Measurements from ENCODE around the gene JAK3. TPM values are rescaled to one million over a fixed set of nuclear protein-coding genes. Genes with fewer than 3 reads are reported as not detected.

The JAK3 gene
- total RNA-seq, 2 experiments from 2014 or later = 119 to 122 TPM

DNA sequence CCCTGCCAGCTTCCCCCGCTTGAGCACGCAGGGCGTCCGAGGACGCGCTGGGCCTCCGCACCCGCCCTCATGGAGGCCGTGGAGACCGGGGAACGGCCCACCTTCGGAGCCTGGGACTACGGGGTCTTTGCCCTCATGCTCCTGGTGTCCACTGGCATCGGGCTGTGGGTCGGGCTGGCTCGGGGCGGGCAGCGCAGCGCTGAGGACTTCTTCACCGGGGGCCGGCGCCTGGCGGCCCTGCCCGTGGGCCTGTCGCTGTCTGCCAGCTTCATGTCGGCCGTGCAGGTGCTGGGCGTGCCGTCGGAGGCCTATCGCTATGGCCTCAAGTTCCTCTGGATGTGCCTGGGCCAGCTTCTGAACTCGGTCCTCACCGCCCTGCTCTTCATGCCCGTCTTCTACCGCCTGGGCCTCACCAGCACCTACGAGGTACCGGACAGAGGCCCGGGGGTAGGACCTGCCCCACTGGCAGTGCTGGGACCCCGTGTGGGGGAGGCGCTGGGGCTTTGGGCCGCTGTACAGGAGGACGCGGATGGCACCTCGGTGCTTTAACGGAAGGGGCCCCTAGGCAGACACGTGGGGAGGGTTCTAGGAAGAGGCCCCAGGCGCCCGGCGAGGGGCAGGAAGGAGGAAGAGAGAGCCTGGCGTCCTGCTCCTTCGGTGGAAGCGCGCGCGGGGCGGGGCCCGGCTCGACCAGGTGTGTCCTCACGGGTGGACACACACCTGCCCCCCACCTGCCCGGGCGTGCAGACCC lies 24.6 kb upstream of the JAK3 start:
- Mint-ChIP-seq H3K27ac (peak overlapping the region; percentile 72), H3K36me3 (peaks cover 2% of the 10 kb centered on the region), H3K9me3 (no peaks in the 10 kb centered on the region), H3K27me3 (no peaks in the 10 kb centered on the region), H3K4me3 (peak overlapping the region; percentile 93), H3K4me1 (peaks cover 12% of the 10 kb centered on the region)
- ATAC-seq (ENCODE audit: low read depth) (peak; percentile 69), DNase-seq (peak; percentile 77)
- POLR2A ChIA-PET = interaction anchor here (0.6 to 4.2 kb wide), 8 partner anchors 9 to 245 kb away, joined by 3 to 44 read pairs (median 5); partner anchors contain the start of genes CCDC124 and RPL18A

DNA sequence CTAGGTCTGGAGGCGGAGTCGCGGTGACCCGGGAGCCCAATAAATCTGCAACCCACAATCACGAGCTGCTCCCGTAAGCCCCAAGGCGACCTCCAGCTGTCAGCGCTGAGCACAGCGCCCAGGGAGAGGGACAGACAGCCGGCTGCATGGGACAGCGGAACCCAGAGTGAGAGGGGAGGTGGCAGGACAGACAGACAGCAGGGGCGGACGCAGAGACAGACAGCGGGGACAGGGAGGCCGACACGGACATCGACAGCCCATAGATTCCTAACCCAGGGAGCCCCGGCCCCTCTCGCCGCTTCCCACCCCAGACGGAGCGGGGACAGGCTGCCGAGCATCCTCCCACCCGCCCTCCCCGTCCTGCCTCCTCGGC lies 24.1 kb upstream of the JAK3 start, which contains the start of gene SLC5A5:
Gene SLC5A5, plus strand, starts transcription at position 68 of the 373 bp plus-strand sequence. CDS start 375 bp downstream, outside the sequence.
- Mint-ChIP-seq H3K36me3 (peaks cover 2% of the 10 kb centered on the region), H3K4me1 (peaks cover 12% of the 10 kb centered on the region), H3K27ac (peak within 1 kb of the TSS; percentile 85), H3K27me3 (no peaks in the 10 kb centered on the region), H3K4me3 (peak within 1 kb of the TSS; percentile 93), H3K9me3 (no peaks in the 10 kb centered on the region)
- DNase-seq (peak; percentile 67), ATAC-seq (ENCODE audit: low read depth) (peak; percentile 22)
- POLR2A ChIA-PET = interaction anchor here (0.6 to 4.2 kb wide), 8 partner anchors 8 to 246 kb away, joined by 3 to 44 read pairs (median 5); partner anchors contain the start of genes CCDC124 and RPL18A

GRCh38 chr19:17871032-17871877 lies 23.5 kb upstream of the JAK3 start:
- ATAC-seq (ENCODE audit: low read depth) = no peak
- POLR2A ChIA-PET = interaction anchor here (0.9 to 4.2 kb wide), 7 partner anchors 8 to 247 kb away, joined by 3 to 44 read pairs (median 5); partner anchors contain the start of genes CCDC124 and RPL18A
- no peaks in the 10 kb centered on the region for H3K9me3 Mint-ChIP-seq
- peak overlapping the region; percentile 93 for H3K4me3 Mint-ChIP-seq
- H3K36me3 Mint-ChIP-seq = peaks cover 2% of the 10 kb centered on the region
- peak overlapping the region; percentile 85 for H3K27ac Mint-ChIP-seq
- DNase-seq = no peak
- H3K4me1 Mint-ChIP-seq = peaks cover 12% of the 10 kb centered on the region
- H3K27me3 Mint-ChIP-seq = no peaks in the 10 kb centered on the region

GRCh38 chr19:17869114-17869608 lies 21.4 kb upstream of the JAK3 start:
- no peak overlapping the region for H3K27ac Mint-ChIP-seq
- POLR2A ChIA-PET = interaction anchor here (0.7 to 4.2 kb wide), 2 partner anchors 10 to 63 kb away, joined by 3 to 29 read pairs; partner anchors contain the start of gene CCDC124
- H3K9me3 Mint-ChIP-seq = no peaks in the 10 kb centered on the region
- ATAC-seq (ENCODE audit: low read depth) (no peak), DNase-seq (no peak)
- peaks cover 15% of the 10 kb centered on the region for H3K4me1 Mint-ChIP-seq
- peaks cover 4% of the 10 kb centered on the region for H3K36me3 Mint-ChIP-seq
- H3K27me3 Mint-ChIP-seq = no peaks in the 10 kb centered on the region
- no peak overlapping the region for H3K4me3 Mint-ChIP-seq

DNA sequence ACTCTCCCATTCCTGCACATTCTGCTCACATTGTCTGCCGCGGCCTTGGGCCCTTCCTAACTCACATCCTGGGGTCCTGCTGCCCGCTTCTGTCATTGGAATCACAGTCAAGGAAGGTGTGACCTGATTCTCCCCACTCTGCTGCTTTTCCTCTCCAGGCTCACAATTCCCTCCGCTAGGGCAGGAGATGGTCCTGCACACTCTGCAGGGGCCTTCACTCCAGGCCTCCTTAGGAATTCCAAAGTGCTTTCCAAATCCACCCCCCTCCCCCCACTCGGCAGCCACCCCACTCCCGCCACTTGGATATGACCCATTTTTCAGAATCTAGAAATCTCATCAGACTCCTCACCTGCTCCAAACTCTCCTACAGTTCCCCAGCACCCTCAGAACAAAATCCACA lies 20.9 kb upstream of the JAK3 start:
- H3K9me3 Mint-ChIP-seq = no peaks in the 10 kb centered on the region
- peaks cover 13% of the 10 kb centered on the region for H3K4me1 Mint-ChIP-seq
- DNase-seq (no peak), ATAC-seq (ENCODE audit: low read depth) (no peak)
- POLR2A ChIA-PET = interaction anchor here (0.7 kb wide), 1 partner anchor 9 kb away, joined by 3 read pairs; no protein-coding TSS in a partner anchor
- H3K27ac Mint-ChIP-seq = no peak overlapping the region
- H3K27me3 Mint-ChIP-seq = no peaks in the 10 kb centered on the region
- peaks cover 5% of the 10 kb centered on the region for H3K36me3 Mint-ChIP-seq
- H3K4me3 Mint-ChIP-seq = no peak overlapping the region

GRCh38 chr19:17866964-17867486 lies 19.2 kb upstream of the JAK3 start:
- POLR2A ChIA-PET = interaction anchor here (1.4 kb wide), 1 partner anchor 8 kb away, joined by 9 read pairs; the partner anchor contains the start of gene RPL18A
- DNase-seq (no peak), ATAC-seq (ENCODE audit: low read depth) (no peak)
- H3K27me3 Mint-ChIP-seq = no peaks in the 10 kb centered on the region
- peaks cover 13% of the 10 kb centered on the region for H3K4me1 Mint-ChIP-seq
- H3K9me3 Mint-ChIP-seq = no peaks in the 10 kb centered on the region
- H3K4me3 Mint-ChIP-seq = no peak overlapping the region
- H3K36me3 Mint-ChIP-seq = peaks cover 5% of the 10 kb centered on the region
- H3K27ac Mint-ChIP-seq = no peak overlapping the region

GRCh38 chr19:17866312-17866963 lies 18.7 kb upstream of the JAK3 start:
- Mint-ChIP-seq H3K4me1 (peaks cover 16% of the 10 kb centered on the region), H3K27me3 (no peaks in the 10 kb centered on the region), H3K27ac (no peak overlapping the region), H3K9me3 (no peaks in the 10 kb centered on the region), H3K4me3 (no peak overlapping the region), H3K36me3 (peaks cover 7% of the 10 kb centered on the region)
- POLR2A ChIA-PET = interaction anchor here (1.0 kb wide), 1 partner anchor 66 kb away, joined by 3 read pairs; the partner anchor contains the start of gene CCDC124
- DNase-seq (no peak), ATAC-seq (ENCODE audit: low read depth) (no peak)

DNA sequence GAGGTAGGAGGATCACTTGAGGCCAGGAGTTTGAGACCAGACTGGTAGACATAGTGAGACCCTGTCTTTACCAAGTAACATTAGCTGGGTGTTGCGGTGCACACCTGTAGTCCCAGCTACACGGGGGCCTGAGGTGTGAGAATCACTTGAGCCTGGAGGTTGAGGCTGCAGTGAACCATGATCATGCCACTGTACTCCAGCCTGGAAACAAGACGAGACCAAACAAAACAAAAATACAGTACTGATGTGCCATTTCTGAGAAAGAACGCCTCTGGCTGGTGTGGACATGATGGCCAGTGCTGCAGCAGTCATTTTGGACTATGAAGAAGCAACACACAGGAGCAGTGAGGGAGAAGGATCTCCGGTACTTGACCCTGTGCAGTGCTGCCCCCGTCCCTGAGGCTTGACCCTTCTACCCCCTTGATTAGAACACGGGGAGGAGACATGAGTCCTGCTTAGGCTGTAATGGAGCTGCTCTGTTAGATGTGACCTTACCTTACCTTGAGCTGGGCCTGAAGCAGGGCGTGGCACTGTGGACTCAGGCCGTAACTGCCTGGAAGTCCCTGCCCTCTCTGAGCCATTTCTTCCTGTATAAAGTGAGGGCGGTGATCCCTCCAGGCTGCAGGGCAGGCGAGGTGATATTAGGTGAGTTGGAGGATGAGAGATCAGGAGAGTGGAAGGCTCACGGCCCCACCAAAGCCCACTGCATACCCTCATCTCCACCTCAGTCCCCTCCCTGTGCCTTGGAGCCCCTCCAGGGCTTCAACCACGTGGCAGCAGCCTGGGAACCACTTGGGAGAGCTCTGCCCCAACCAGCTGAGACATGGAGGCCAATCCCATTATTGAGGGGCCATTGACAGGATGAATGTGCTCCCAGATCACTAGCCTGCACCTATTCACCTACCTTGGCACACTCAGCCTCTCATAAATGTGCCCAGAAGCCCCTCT lies 17.9 kb upstream of the JAK3 start:
- POLR2A ChIA-PET = interaction anchor here (0.6 to 2.8 kb wide), 3 partner anchors 54 to 67 kb away, joined by 3 to 11 read pairs (median 3); partner anchors contain the start of gene CCDC124
- Mint-ChIP-seq H3K27me3 (no peaks in the 10 kb centered on the region), H3K4me1 (peaks cover 18% of the 10 kb centered on the region), H3K9me3 (no peaks in the 10 kb centered on the region), H3K27ac (no peak overlapping the region), H3K36me3 (peaks cover 14% of the 10 kb centered on the region), H3K4me3 (no peak overlapping the region)
- ATAC-seq (ENCODE audit: low read depth) (no peak), DNase-seq (no peak)

DNA sequence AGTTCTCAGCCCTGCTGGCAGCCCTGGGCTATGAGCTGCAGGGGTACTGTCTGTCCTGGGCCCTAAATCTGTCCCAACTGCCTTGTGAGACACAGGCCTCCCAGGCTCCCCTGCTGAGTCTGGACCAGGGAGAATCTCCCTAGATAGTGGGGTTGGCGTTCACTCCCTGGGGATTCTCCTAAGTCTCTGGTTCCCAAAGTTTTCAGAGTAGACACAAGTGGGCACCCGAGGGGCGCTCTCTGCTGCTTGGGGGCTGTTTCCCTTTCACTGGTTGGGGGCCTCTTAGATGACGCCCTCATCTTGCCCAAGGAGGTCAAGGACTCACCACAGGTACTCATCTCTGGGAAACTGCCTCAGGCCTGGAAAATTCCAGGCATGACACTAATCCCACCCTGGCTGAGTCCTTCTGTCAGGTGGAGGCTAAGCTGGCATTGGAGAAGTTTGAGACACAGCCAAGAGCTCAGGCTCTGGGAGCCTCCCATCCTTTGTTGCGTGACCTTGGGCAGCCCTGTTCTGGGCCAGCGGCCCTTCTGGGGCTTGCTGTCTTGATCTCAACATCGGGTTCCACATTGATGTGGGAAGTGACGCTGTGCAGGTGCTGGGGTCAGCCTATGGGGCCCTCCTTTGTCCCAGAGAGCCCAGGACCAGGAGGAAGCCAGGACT lies 15.9 kb upstream of the JAK3 start:
- H3K4me3 Mint-ChIP-seq = no peak overlapping the region
- ATAC-seq (ENCODE audit: low read depth) = no peak
- H3K9me3 Mint-ChIP-seq = no peaks in the 10 kb centered on the region
- peaks cover 21% of the 10 kb centered on the region for H3K36me3 Mint-ChIP-seq
- POLR2A ChIA-PET = interaction anchor here (1.6 to 2.8 kb wide), 2 partner anchors 8 to 69 kb away, joined by 10 to 11 read pairs; partner anchors contain the start of genes CCDC124 and SLC5A5
- H3K4me1 Mint-ChIP-seq = peaks cover 23% of the 10 kb centered on the region
- DNase-seq = no peak
- no peak overlapping the region for H3K27ac Mint-ChIP-seq
- no peaks in the 10 kb centered on the region for H3K27me3 Mint-ChIP-seq

GRCh38 chr19:17862711-17863519 lies 15.1 kb upstream of the JAK3 start:
- Mint-ChIP-seq H3K27ac (no peak overlapping the region), H3K27me3 (no peaks in the 10 kb centered on the region), H3K36me3 (peaks cover 21% of the 10 kb centered on the region), H3K9me3 (no peaks in the 10 kb centered on the region), H3K4me1 (peaks cover 23% of the 10 kb centered on the region), H3K4me3 (no peak overlapping the region)
- ATAC-seq (ENCODE audit: low read depth) (no peak), DNase-seq (no peak)
- POLR2A ChIA-PET = interaction anchor here (1.4 to 2.8 kb wide), 3 partner anchors 9 to 70 kb away, joined by 3 to 11 read pairs (median 10); partner anchors contain the start of genes CCDC124 and SLC5A5
